Smooth muscle cell (in vitro differentiated cells): ENCODE data around the gene TMEM89. TPM values are rescaled to one million over a fixed set of nuclear protein-coding genes. Genes with fewer than 3 reads are reported as not detected.

Experiments
- DNase-seq: peaks from one replicate; lab custom pipeline; 2025; ENCODE audit not compliant: unreplicated experiment; lab: John Stamatoyannopoulos, UW
- H2AFZ ChIP-seq: fragments of 200-600 bp; sonication (generic); 2 replicates; pipeline ENCODE4 v1.6.0; 2016; ENCODE audit warnings: antibody characterized with exemption, low read depth, mild to moderate bottlenecking
- H3F3A ChIP-seq: fragments of 200-600 bp; sonication (generic); 2 replicates; pipeline ENCODE4 v1.6.0; 2017; ENCODE audit warnings: antibody characterized with exemption, low read depth
- H3K27ac ChIP-seq: fragments of 200-600 bp; sonication (generic); 2 replicates; pipeline ENCODE4 v1.5.1; 2016; ENCODE audit warnings: low read depth, mild to moderate bottlenecking
- H3K27me3 ChIP-seq: fragments of 200-600 bp; sonication (generic); 2 replicates; pipeline ENCODE4 v1.6.1; 2016; ENCODE audit warnings: low read depth, mild to moderate bottlenecking
- H3K36me3 ChIP-seq: fragments of 200-600 bp; sonication (generic); 2 replicates; pipeline ENCODE4 v1.5.1; 2016; ENCODE audit warnings: low read depth
- H3K4me1 ChIP-seq: fragments of 200-600 bp; sonication (generic); 2 replicates; pipeline ENCODE4 v1.5.1; 2016; ENCODE audit warnings: low read depth
- H3K4me2 ChIP-seq: fragments of 200-600 bp; sonication (generic); 2 replicates; pipeline ENCODE4 v1.6.0; 2016; ENCODE audit warnings: mild to moderate bottlenecking
- H3K4me3 ChIP-seq: fragments of 200-600 bp; sonication (generic); 2 replicates; pipeline ENCODE4 v1.5.1; 2016; ENCODE audit warnings: mild to moderate bottlenecking
- H3K79me2 ChIP-seq: fragments of 200-600 bp; sonication (generic); 2 replicates; pipeline ENCODE4 v1.6.0; 2016; ENCODE audit warnings: low read depth, mild to moderate bottlenecking
- H3K9ac ChIP-seq: fragments of 200-600 bp; sonication (generic); 2 replicates; pipeline ENCODE4 v1.6.0; 2016; ENCODE audit warnings: low read depth
- H3K9me3 ChIP-seq: fragments of 200-600 bp; sonication (generic); replicated peaks from 2 replicates; pipeline ENCODE4 v1.5.1; 2016; ENCODE audit warnings: low read depth
- H4K20me1 ChIP-seq: fragments of 200-600 bp; sonication (generic); 2 replicates; pipeline ENCODE4 v1.6.0; 2016; ENCODE audit warnings: low read depth
- CTCF ChIP-seq: fragments of 200-600 bp; sonication (generic); IDR thresholded peaks from 2 replicates; pipeline ENCODE4 v1.5.1; 2017; ENCODE audit warnings: borderline replicate concordance, mild to moderate bottlenecking, antibody characterized with exemption; ENCODE audit not compliant: insufficient read depth, poor library complexity, severe bottlenecking
- WGBS: methylation state at CpG from one replicate; pipeline ENCODE4 v1.1.7; 2016; ENCODE audit warnings: low lambda C conversion rate; 5-methylcytosine and 5-hydroxymethylcytosine counted together
- polyA plus RNA-seq: library from polyadenylated mRNA; unstranded; fragments of >200 nt; fragmentation: Nextera tagmentation; extraction: Ambion mirVana; gene quantifications from 2 replicates; pipeline ENCODE4 v1.2.1, GENCODE V29; 2016
- total RNA-seq: library from RNA; depleted of rRNA; stranded (reverse); fragments of >200 nt; gene quantifications from 2 replicates; pipeline ENCODE4 v1.2.3, GENCODE V29; 2014

The TMEM89 gene
- total and polyA plus RNA-seq, 2 experiments from 2014 or later: 0.25 TPM; not detected in 1

DNA sequence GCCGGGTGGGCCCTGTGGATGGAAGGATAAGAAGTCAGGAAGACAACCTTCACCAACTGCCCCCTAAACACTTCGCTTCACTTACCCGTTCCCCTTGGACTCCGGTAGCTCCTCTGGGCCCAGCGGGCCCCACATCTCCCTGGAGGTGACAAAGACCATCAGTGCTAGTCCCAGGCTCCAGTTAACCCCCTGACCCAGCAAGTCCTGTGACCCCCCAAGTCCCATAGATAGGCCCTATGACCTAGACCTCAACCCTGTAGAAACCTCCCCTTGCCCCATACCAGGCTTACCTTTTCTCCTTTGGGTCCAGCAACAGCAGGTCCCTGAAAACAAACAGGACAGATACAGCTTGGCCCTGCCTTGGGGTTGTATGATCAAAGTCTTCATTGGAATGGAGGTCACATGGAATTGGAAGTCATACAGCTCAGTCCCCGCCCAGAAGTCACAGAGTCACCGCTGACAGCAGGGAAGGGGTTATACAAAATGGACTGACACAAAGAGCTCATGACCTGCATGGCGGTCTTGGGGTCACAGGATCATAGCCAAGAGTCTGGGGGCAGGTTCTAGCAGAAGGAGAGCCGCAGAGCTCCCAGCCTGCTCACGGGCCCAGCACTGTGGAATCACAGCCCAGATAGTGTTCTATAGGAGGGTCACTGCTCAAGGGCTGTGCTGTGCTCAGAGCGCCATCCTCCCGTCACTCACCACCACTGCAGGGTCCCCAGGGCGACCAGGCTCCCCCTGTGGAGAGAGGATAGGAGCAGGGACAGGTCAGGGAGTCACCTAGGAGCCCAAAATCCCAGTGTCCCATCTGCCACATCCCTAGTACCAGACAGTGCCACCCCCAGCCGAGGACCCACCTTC, 39.7 kb downstream of the TMEM89 start:
- Histone ChIP-seq H3K4me3 (no peak overlapping the region), H3K79me2 (no peaks in the 10 kb centered on the region), H3F3A (no peaks in the 10 kb centered on the region), H3K4me2 (no peak overlapping the region), H4K20me1 (peaks cover 29% of the 10 kb centered on the region), H3K4me1 (no peaks in the 10 kb centered on the region), H3K9ac (no peak overlapping the region), H3K36me3 (peaks cover 3% of the 10 kb centered on the region), H2AFZ (no peak overlapping the region), H3K27ac (no peak overlapping the region), H3K27me3 (no peaks in the 10 kb centered on the region), H3K9me3 (no peaks in the 10 kb centered on the region)
- DNase-seq: no peak
- WGBS: 91% methylated on average over 14 of the region's 14 CpGs
- no peak for TF ChIP-seq CTCF

DNA sequence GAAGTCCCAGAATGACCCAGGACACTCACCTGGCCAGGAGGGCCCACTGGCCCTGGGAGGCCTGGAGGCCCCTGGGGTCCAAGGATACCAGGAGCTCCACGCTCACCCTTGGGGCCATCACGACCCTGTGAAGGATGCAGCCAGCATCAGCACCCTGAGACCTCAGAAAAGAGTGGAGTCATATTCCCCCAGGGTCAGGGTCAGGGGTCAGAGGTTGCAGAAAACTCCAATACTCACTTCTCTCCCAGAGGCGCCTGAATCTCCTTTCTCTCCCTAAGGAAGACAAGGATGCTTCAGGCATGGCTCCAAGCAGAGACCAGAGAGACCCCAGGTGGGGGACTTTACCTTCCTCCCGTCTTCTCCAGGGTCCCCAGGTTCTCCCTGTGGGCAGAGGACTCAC, 44.9 kb downstream of the TMEM89 start:
- Histone ChIP-seq H3K9ac (no peak overlapping the region), H3K9me3 (no peaks in the 10 kb centered on the region), H3K4me1 (no peaks in the 10 kb centered on the region), H3K36me3 (peaks cover 3% of the 10 kb centered on the region), H2AFZ (no peak overlapping the region), H3K4me2 (no peak overlapping the region), H3K4me3 (no peak overlapping the region), H3K79me2 (no peaks in the 10 kb centered on the region), H3K27ac (no peak overlapping the region), H3F3A (no peaks in the 10 kb centered on the region), H4K20me1 (no peaks in the 10 kb centered on the region), H3K27me3 (no peaks in the 10 kb centered on the region)
- 94% methylated on average over 4 of the region's 4 CpGs for WGBS
- DNase-seq: no peak
- TF ChIP-seq CTCF: no peak

DNA sequence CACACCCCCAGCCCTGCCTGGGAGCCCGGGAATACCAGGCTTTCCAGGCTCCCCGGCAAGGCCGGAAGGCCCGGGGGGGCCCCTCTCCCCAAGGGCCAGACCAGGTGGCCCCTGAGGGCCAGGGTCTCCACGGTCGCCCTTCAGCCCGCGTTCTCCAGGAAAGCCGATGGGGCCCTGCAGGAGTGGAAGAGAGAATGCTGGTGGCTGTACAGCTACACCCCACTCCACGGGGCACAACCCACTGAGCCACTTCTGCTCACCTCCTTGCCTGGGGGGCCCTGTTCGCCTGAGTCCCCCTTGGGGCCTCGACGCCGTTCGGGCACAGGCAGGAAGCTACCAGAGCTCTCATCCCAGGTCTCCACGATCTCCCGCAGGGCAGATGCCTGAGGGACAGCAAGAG, 46.2 kb downstream of the TMEM89 start:
- Histone ChIP-seq H3K79me2 (no peaks in the 10 kb centered on the region), H3K9ac (no peak overlapping the region), H3K36me3 (peaks cover 3% of the 10 kb centered on the region), H3K27ac (no peak overlapping the region), H3K4me1 (no peaks in the 10 kb centered on the region), H4K20me1 (no peaks in the 10 kb centered on the region), H3K4me2 (no peak overlapping the region), H3K9me3 (no peaks in the 10 kb centered on the region), H3K4me3 (no peak overlapping the region), H3K27me3 (no peaks in the 10 kb centered on the region), H2AFZ (no peak overlapping the region), H3F3A (no peaks in the 10 kb centered on the region)
- no peak for TF ChIP-seq CTCF
- no peak for DNase-seq
- WGBS: 97% methylated on average over 16 of the region's 17 CpGs
